Osteocyte (in vitro differentiated cells): ENCODE data around the gene TRIM47. TPM values are rescaled to one million over a fixed set of nuclear protein-coding genes. Genes with fewer than 3 reads are reported as not detected.
"Not testable (repeated sequence)": the region's sequence is repeated elsewhere in the genome, so short reads cannot be mapped to it uniquely, and the experiment has no call there.

ENCODE experiments used
- DNase-seq: peaks from one replicate; pipeline ENCODE4 v3.0.0; 2021; ENCODE audit warnings: mixed read lengths; ENCODE audit not compliant: unreplicated experiment; ENCODE audit errors: extremely low spot score
- H3K27ac Mint-ChIP-seq: one replicate; pipeline ENCODE4 v1.8.0; 2021; ENCODE audit warnings: mild to moderate bottlenecking, mixed read lengths; ENCODE audit not compliant: unreplicated experiment
- H3K27me3 Mint-ChIP-seq: one replicate; pipeline ENCODE4 v1.8.0; 2021; ENCODE audit warnings: mixed read lengths; ENCODE audit not compliant: unreplicated experiment
- H3K36me3 Mint-ChIP-seq: one replicate; pipeline ENCODE4 v1.8.0; 2021; ENCODE audit warnings: mixed read lengths; ENCODE audit not compliant: unreplicated experiment
- H3K4me1 Mint-ChIP-seq: one replicate; pipeline ENCODE4 v1.8.0; 2021; ENCODE audit warnings: mixed read lengths; ENCODE audit not compliant: unreplicated experiment
- H3K4me3 Mint-ChIP-seq: one replicate; pipeline ENCODE4 v1.8.0; 2021; ENCODE audit warnings: mild to moderate bottlenecking, moderate library complexity, mixed read lengths; ENCODE audit not compliant: unreplicated experiment
- H3K9me3 Mint-ChIP-seq: one replicate; pipeline ENCODE4 v1.8.0; 2021; ENCODE audit warnings: mixed read lengths; ENCODE audit not compliant: unreplicated experiment
- total RNA-seq: library from RNA; stranded (reverse); gene quantifications from 2 replicates; pipeline ENCODE4 v1.2.1, GENCODE V29; 2021
- TF ChIP-seq, protein P1 (sequence below): fragments of 200-600 bp; sonication (generic); IDR thresholded peaks from 2 replicates; pipeline ENCODE4 v1.5.0; 2021; ENCODE audit warnings: antibody characterized with exemption, mild to moderate bottlenecking, moderate library complexity

Gene TRIM47
- total RNA-seq, 1 donor from 2014 or later = 33.3 TPM

- no peaks in the 10 kb centered on the region for H3K9me3 Mint-ChIP-seq
- H3K4me3 Mint-ChIP-seq = peak overlapping the region; percentile 86
- H3K27ac Mint-ChIP-seq = peak overlapping the region; percentile 99
- no peaks in the 10 kb centered on the region for H3K27me3 Mint-ChIP-seq
- TF ChIP-seq, protein P1, sequence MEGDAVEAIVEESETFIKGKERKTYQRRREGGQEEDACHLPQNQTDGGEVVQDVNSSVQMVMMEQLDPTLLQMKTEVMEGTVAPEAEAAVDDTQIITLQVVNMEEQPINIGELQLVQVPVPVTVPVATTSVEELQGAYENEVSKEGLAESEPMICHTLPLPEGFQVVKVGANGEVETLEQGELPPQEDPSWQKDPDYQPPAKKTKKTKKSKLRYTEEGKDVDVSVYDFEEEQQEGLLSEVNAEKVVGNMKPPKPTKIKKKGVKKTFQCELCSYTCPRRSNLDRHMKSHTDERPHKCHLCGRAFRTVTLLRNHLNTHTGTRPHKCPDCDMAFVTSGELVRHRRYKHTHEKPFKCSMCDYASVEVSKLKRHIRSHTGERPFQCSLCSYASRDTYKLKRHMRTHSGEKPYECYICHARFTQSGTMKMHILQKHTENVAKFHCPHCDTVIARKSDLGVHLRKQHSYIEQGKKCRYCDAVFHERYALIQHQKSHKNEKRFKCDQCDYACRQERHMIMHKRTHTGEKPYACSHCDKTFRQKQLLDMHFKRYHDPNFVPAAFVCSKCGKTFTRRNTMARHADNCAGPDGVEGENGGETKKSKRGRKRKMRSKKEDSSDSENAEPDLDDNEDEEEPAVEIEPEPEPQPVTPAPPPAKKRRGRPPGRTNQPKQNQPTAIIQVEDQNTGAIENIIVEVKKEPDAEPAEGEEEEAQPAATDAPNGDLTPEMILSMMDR = no peak
- H3K4me1 Mint-ChIP-seq = peaks cover 66% of the 10 kb centered on the region
- peaks cover 2% of the 10 kb centered on the region for H3K36me3 Mint-ChIP-seq
- DNase-seq = peak; percentile 92
Observed at GRCh38 chr17:75875182-75875939, 3.0 kb downstream of the TRIM47 start.

DNA sequence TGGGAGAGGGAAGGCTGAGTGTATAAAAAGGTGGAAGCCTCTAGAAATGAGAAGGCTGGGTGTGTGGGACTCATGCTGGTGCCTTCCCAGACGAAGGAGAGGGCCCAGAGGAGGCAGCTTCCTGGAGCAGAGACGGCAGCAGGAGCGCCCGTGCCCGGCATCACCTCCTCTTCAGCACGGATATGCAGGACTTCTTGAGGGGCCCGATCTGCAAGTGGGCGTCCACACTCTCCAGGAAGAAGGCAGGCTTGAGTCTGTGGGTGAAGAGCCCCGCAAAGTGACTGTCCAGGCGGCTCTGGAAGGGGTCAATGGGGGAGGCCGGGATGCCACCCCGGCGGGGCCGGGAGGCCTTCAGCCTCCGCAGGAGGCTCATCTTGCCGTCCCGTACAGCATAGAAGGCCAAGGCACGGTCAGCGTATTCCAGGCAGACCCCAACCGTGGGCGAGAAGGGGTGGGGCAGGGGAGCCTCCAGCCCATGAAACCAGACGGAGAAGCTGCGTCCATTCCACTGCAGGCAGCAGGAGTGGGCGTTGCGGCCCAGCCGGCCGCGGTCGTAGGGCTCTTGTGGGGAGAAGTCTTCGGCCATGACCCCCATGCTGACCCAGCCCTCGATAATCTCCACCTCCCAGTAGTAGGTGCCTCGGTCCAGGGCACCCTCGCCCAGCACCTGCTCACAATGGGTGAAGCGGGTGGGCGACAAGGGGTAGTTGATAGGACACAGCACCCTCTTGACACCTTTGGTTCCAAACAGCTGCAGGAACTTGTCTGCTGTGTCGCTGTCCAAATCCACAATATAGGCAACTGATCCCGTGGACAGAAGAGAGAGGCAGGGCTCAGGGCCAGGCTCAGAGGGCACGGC is 3.8 kb downstream of the TRIM47 start:
- TF ChIP-seq, protein P1 = no peak
- Mint-ChIP-seq H3K36me3 (peaks cover 2% of the 10 kb centered on the region), H3K27ac (peak overlapping the region; percentile 99), H3K4me1 (peaks cover 73% of the 10 kb centered on the region), H3K9me3 (no peaks in the 10 kb centered on the region), H3K27me3 (no peaks in the 10 kb centered on the region), H3K4me3 (no peak overlapping the region)
- DNase-seq = no peak

- Mint-ChIP-seq H3K27ac (peak overlapping the region; percentile 99), H3K36me3 (peaks cover 2% of the 10 kb centered on the region), H3K4me1 (peaks cover 76% of the 10 kb centered on the region), H3K27me3 (no peaks in the 10 kb centered on the region), H3K4me3 (no peak overlapping the region), H3K9me3 (no peaks in the 10 kb centered on the region)
- TF ChIP-seq, protein P1 = no peak
- no peak for DNase-seq
Observed at GRCh38 chr17:75873587-75874322, 4.6 kb downstream of the TRIM47 start.

DNA sequence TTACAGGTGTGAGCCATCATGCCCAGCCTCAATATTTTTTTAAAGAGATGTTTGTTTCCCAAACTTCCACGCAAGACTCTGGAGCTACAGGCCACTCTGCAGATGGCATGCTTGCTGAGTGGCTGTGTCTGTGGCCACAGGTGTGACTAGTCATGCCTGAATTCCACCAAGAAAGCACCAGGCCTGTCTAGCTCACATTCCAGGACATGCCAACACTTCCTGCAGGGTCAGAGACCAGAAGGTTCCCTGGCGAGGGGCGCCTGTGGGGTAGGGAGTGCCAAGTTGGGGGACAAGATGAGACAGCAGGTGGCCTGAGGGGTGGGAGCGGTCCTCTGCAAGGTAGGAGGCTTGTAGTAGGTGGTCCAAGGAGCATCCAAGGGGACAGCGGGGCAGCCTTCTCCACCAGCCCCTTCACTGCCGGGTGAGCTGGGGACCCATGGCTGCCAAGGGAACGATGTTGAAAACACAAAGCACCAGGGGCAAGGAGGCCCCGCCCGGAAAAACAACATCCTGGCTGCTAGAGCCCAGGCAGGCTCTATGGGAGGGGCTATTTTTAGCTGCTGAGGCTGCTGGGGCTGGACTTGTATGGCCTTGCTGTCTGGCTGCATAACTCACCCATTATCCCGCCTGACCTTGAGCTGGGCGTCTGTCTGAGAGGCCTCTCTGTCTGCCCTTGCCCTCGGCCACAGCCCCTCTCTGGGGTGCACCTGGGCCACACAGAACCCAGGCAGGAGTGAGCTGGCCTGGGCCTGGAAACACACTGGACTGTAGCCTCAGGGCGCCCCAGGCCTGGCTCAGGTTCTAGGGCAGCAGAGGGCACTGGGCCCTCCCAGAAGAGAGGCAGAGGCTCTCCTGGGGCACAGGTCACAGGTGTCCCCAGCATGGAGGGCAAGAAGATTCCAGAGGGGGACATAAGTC is 5.7 kb downstream of the TRIM47 start:
- Mint-ChIP-seq H3K9me3 (no peaks in the 10 kb centered on the region), H3K27me3 (no peaks in the 10 kb centered on the region), H3K27ac (peak overlapping the region; percentile 99), H3K4me1 (peaks cover 74% of the 10 kb centered on the region), H3K36me3 (peaks cover 2% of the 10 kb centered on the region), H3K4me3 (peak overlapping the region; percentile 10)
- TF ChIP-seq, protein P1 = no peak
- DNase-seq = peak; percentile 94

- H3K4me3 Mint-ChIP-seq, DNase-seq, H3K9me3 Mint-ChIP-seq, H3K27me3 Mint-ChIP-seq, H3K36me3 Mint-ChIP-seq: not testable (repeated sequence)
- peak overlapping the region; percentile 59 for H3K27ac Mint-ChIP-seq
- peaks cover 56% of the 10 kb centered on the region for H3K4me1 Mint-ChIP-seq
Observed at GRCh38 chr17:75870228-75870627, 8.2 kb downstream of the TRIM47 start.
